ENCODE measurements around the gene PSMD10.

DNA sequence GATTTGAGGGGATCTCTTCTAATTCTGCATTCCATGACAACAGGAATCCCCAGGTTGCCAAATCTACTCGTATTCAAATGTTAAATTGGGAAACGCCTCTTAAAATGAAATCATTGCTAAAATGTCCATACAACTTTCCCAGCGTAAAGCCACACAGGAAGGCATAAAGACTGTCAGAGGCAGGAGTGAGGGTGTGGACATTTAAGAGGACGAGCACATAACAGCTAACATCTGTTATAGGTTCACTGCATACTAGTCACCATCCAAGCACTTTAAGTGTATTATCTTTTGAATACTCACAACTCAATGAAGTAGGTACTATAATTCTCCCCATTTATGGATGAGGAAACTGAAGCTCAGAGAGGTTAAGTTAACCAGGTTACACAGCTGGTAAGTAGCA, 35.8 kb upstream of the PSMD10 start:
- TF ChIP-seq, protein P1, sequence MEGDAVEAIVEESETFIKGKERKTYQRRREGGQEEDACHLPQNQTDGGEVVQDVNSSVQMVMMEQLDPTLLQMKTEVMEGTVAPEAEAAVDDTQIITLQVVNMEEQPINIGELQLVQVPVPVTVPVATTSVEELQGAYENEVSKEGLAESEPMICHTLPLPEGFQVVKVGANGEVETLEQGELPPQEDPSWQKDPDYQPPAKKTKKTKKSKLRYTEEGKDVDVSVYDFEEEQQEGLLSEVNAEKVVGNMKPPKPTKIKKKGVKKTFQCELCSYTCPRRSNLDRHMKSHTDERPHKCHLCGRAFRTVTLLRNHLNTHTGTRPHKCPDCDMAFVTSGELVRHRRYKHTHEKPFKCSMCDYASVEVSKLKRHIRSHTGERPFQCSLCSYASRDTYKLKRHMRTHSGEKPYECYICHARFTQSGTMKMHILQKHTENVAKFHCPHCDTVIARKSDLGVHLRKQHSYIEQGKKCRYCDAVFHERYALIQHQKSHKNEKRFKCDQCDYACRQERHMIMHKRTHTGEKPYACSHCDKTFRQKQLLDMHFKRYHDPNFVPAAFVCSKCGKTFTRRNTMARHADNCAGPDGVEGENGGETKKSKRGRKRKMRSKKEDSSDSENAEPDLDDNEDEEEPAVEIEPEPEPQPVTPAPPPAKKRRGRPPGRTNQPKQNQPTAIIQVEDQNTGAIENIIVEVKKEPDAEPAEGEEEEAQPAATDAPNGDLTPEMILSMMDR (IDR thresholded peaks at IDR 0.05; ENCODE audit: borderline replicate concordance, extremely low read depth, low read length, poor library complexity, severe bottlenecking), result no peak
- TF ChIP-seq EZH2 (IDR thresholded peaks at IDR 0.05; ENCODE audit: borderline replicate concordance, low read depth, low read length, severe bottlenecking), result no peak
